HCT116 (cell line): ENCODE data around the gene CNTN2. TPM values are rescaled to one million over a fixed set of nuclear protein-coding genes. Genes with fewer than 3 reads are reported as not detected.

ENCODE experiments used
- ATAC-seq: fragments of 200-7000 bp; cut with Tn5 transposase; 2 replicates; pipeline ENCODE4 v1.9.1; 2020; ENCODE audit warnings: mild to moderate bottlenecking, moderate library complexity
- BruUV-seq: library from RNA; stranded (reverse); fragments of 400-500 nt; replicated peaks from 2 replicates; lab custom pipeline; 2021; lab: Mats Ljungman, UMichigan
- CTCF ChIA-PET: fragments of 300-600 bp; sonication (Branson Sonifier 250); formaldehyde crosslinking; loops from one replicate; lab custom pipeline; 2021; ENCODE audit warnings: antibody characterized with exemption; lab: Charles Lee
- POLR2A ChIA-PET: fragments of 300-600, 350-600 bp; sonication (Branson Sonifier 250); formaldehyde crosslinking; loops from one replicate; lab custom pipeline; 2021; ENCODE audit warnings: antibody characterized with exemption; lab: Charles Lee
- RAD21 ChIA-PET, 2 experiments: fragments of 300-600 bp; sonication (Branson Sonifier 250); formaldehyde crosslinking; loops; one replicate each; lab custom pipeline; 2023; ENCODE audit warnings: low total read pairs in 2 of 2; ENCODE audit not compliant: uncharacterized antibody in 2 of 2, unreplicated experiment in 2 of 2, low non-redundant PET in 1 of 2; lab: Charles Lee
- DNase-seq: peaks from one replicate; pipeline ENCODE4 v3.0.0-alpha.2; 2010; ENCODE audit warnings: low read depth, low spot score
- H2AFZ ChIP-seq: fragments of 200-600 bp; shearing (Covaris generic), sonication (generic); 2 replicates; pipeline ENCODE4 v1.6.1; 2017; ENCODE audit warnings: low read depth, mixed run types, mixed read lengths, antibody characterized with exemption, low read length; ENCODE audit not compliant: poor library complexity, severe bottlenecking
- H3K27ac ChIP-seq: 2 replicates; pipeline ENCODE4 v1.5.1; 2012; ENCODE audit warnings: low read depth, low read length
- H3K27me3 ChIP-seq: fragments of 200-600 bp; sonication (generic); 2 replicates; pipeline ENCODE4 v1.6.1; 2016; ENCODE audit warnings: mixed run types, low read length, mixed read lengths; ENCODE audit not compliant: insufficient read depth
- H3K36me3 ChIP-seq, 2 experiments: fragments of 200-500 bp in 1 of 2; fragments of 200-600 bp in 1 of 2; sonication (Bioruptor generic) in 1 of 2; sonication (generic) in 1 of 2; 2 replicates each; pipeline versions ENCODE4 v1.5.1 to v1.6.1; 2014 to 2016; ENCODE audit warnings: low read length in 2 of 2, inconsistent platforms in 1 of 2, mixed read lengths in 1 of 2, mixed run types in 1 of 2; ENCODE audit not compliant: insufficient read depth in 2 of 2, control insufficient read depth in 1 of 2
- H3K4me1 ChIP-seq, 2 experiments: fragments of 200-600 bp in 1 of 2; sonication (generic) in 1 of 2; 2 replicates each; pipeline versions ENCODE4 v1.5.1 to v1.6.1; 2012 to 2017; ENCODE audit warnings: low read length in 2 of 2, inconsistent platforms in 1 of 2, mild to moderate bottlenecking in 1 of 2, mixed read lengths in 1 of 2, mixed run types in 1 of 2, moderate library complexity in 1 of 2; ENCODE audit not compliant: insufficient read depth in 2 of 2, control insufficient read depth in 1 of 2
- H3K4me2 ChIP-seq: fragments of 200-600 bp; sonication (generic); 2 replicates; pipeline ENCODE4 v1.6.1; 2017; ENCODE audit warnings: mixed run types, low read length, mixed read lengths
- H3K4me3 ChIP-seq, 2 experiments: fragments of 200-600 bp in 1 of 2; sonication (generic) in 1 of 2; replicated peaks in 1 of 2; 2 replicates each; pipeline ENCODE4 v1.5.1; 2011 to 2016; ENCODE audit warnings: low read length in 2 of 2, control low read depth in 1 of 2, low read depth in 1 of 2, mild to moderate bottlenecking in 1 of 2, mixed read lengths in 1 of 2, mixed run types in 1 of 2
- H3K79me2 ChIP-seq: fragments of 200-600 bp; sonication (generic); 2 replicates; pipeline ENCODE4 v1.6.1; 2017; ENCODE audit warnings: mild to moderate bottlenecking, mixed run types, low read length, moderate library complexity, mixed read lengths; ENCODE audit not compliant: insufficient read depth
- H3K9ac ChIP-seq: fragments of 200-600 bp; sonication (generic); 2 replicates; pipeline ENCODE4 v1.6.1; 2016; ENCODE audit warnings: low read length, mixed read lengths
- H3K9me2 ChIP-seq: fragments of 200-600 bp; sonication (generic), shearing (Covaris generic); 2 replicates; pipeline ENCODE4 v1.6.1; 2017; ENCODE audit warnings: mixed run types, mild to moderate bottlenecking, moderate library complexity; ENCODE audit not compliant: insufficient read depth
- H3K9me3 ChIP-seq, 2 experiments: fragments of 200-500 bp in 1 of 2; fragments of 200-600 bp in 1 of 2; sonication (Bioruptor generic) in 1 of 2; sonication (generic) in 1 of 2; 2 replicates each; pipeline ENCODE4 v1.6.1; 2014 to 2017; ENCODE audit warnings: low read length in 2 of 2, mixed read lengths in 2 of 2, inconsistent platforms in 1 of 2, low read depth in 1 of 2, mild to moderate bottlenecking in 1 of 2, mixed run types in 1 of 2, moderate library complexity in 1 of 2; ENCODE audit not compliant: control insufficient read depth in 1 of 2, insufficient read depth in 1 of 2
- H4K20me1 ChIP-seq: fragments of 200-600 bp; sonication (generic), shearing (Covaris generic); 2 replicates; pipeline ENCODE4 v1.6.1; 2017; ENCODE audit warnings: mixed run types, mild to moderate bottlenecking, moderate library complexity; ENCODE audit not compliant: insufficient read depth
- REST ChIP-seq: IDR thresholded peaks from 2 replicates; pipeline ENCODE4 v1.6.1; 2012; ENCODE audit warnings: low read depth
- ZBTB33 ChIP-seq: IDR thresholded peaks from 2 replicates; pipeline ENCODE4 v1.6.1; 2011; ENCODE audit warnings: mild to moderate bottlenecking, low read length, moderate library complexity; ENCODE audit not compliant: insufficient replicate concordance; ENCODE audit errors: extremely low read depth
- ZFX ChIP-seq: fragments of 450-650 bp; IDR thresholded peaks from 2 replicates; pipeline ENCODE4 v1.6.1; 2017
- intact Hi-C: fragments of 100-400 bp; cut with micrococcal nuclease; formaldehyde crosslinking; loops from 2 replicates; pipeline ENCODE4 v1.10.0; 2022
- total RNA-seq: library from RNA; stranded (reverse); gene quantifications from one replicate; pipeline ENCODE4 v1.2.1, GENCODE V29; 2021; ENCODE audit not compliant: unreplicated experiment

CNTN2 gene
- total RNA-seq, 1 experiment from 2014 or later = 0.15 TPM

GRCh38 chr1:205013683-205014367 lies 29.2 kb upstream of the CNTN2 start:
- H3K4me3 ChIP-seq = no peak overlapping the region
- TF ChIP-seq ZFX (no peak), REST (no peak), ZBTB33 (no peak)
- TF ChIP-seq, all 23 proteins: peak for 0
- Histone ChIP-seq H2AFZ (no peak overlapping the region), H3K9me3 (no peaks in the 10 kb centered on the region), H3K4me1 (0 out of 4 replicates have a peak, but pooled peaks cover 0 to 3% of the 10 kb centered on the region in 2 experiments), H3K9ac (no peak overlapping the region), H3K79me2 (no peaks in the 10 kb centered on the region), H3K36me3 (no peaks in the 10 kb centered on the region), H4K20me1 (no peaks in the 10 kb centered on the region), H3K27ac (no peak overlapping the region), H3K9me2 (no peaks in the 10 kb centered on the region), H3K27me3 (no peaks in the 10 kb centered on the region), H3K4me2 (no peak overlapping the region)
- intact Hi-C loops = no loop called here
- ATAC-seq = no peak
- ChIA-PET CTCF (no interaction called here), POLR2A (no interaction called here), RAD21 (no interaction called here)
- BruUV-seq = no TSS peak
- no peak for DNase-seq
